GM10266 (cell line): ENCODE measurements around the gene RAB26.

Experiments used
- DNase-seq: peaks from one replicate; pipeline ENCODE4 v3.0.0; 2012; ENCODE audit errors: extremely low spot score
- TF ChIP-seq, protein P1 (sequence below): IDR thresholded peaks from 2 replicates; pipeline ENCODE4 v1.5.1; 2012; ENCODE audit warnings: mild to moderate bottlenecking, low read depth; ENCODE audit not compliant: control insufficient read depth, insufficient read depth; ENCODE audit errors: missing control alignments

RAB26 gene

DNA sequence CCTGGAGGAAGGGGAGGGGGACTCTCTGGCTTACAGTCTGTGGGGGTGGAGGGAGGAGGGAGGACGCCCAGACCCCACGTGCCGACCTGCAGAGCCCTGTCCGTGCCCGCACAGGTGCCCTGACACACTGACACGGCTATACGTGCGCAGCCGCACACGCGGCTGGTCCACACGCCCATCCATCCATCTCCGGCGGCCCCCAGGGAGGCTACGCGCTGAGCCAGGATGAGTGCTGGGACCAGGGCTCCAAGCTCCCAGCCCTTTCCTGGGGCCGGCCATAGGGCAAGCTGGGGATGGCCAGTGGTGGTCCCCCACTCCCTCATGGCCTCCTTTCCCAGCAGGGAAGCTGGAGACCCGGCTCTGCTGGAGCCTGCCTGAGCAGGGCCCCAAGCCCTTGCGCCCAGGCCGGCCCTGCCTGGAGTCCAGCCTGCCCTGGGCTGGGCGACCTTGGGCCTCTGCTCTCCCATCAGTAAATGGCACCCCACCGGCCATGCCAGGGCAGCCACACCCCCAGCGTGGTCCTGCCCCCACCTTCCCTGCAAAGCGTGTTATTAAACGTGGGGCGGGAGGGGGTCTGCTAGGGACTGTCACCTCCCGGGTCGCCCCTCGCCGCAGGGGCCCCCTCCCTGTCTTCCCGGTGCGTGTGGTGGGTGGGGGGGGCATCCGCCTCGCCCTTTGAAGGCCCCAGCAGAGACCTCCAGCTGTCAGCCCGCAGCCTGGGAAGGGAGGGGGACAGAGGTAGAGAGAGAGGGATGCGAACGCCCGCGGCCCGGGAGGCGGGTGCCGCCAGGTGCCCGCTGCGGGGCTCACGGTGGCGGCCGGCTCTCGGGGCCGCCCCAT is 47.1 kb downstream of the RAB26 start:
- TF ChIP-seq, protein P1, sequence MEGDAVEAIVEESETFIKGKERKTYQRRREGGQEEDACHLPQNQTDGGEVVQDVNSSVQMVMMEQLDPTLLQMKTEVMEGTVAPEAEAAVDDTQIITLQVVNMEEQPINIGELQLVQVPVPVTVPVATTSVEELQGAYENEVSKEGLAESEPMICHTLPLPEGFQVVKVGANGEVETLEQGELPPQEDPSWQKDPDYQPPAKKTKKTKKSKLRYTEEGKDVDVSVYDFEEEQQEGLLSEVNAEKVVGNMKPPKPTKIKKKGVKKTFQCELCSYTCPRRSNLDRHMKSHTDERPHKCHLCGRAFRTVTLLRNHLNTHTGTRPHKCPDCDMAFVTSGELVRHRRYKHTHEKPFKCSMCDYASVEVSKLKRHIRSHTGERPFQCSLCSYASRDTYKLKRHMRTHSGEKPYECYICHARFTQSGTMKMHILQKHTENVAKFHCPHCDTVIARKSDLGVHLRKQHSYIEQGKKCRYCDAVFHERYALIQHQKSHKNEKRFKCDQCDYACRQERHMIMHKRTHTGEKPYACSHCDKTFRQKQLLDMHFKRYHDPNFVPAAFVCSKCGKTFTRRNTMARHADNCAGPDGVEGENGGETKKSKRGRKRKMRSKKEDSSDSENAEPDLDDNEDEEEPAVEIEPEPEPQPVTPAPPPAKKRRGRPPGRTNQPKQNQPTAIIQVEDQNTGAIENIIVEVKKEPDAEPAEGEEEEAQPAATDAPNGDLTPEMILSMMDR: no peak
- no peak for DNase-seq

DNA sequence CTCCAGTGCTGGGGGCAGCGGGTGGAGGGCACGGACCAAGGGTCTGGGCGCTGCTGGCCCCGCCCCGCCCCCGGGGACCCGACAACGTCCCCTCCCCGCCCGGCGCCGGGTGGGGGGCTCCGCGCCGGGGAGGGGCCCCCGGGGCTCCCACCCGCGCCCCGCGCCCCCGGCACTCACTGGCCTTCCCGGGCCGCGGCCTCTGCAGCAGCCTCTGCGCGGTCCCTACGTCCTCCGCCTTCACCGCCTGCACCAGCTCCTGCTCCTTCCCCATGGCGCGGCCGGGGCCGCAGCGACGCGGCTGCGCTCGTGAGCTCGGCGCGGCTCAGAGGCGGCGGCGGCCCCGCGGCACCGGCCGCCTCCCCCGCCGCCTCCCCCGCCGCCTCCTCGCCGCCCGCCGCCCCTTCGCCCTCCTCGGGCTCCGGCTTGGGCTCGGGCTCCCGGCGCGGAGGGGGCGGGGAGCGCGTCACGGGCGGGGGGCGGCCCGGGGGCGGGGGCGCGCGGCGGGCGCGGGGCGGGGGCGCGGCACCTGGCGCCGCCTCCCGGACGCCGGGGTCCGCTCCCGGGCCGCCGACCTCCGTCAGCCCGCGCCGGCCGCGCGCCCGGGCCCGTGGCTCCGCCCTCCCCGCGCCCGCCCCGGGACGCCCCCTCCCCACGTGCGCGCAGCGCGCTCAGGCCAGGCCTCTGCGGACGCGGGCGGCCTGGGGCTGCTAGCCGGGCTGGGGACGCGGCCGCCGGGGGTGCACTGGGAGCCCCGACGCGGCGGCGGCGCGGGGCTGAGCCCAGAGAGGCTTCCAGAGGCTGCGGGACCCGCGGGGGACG is 47.9 kb downstream of the RAB26 start, which contains the start of gene CASKIN1:
Gene CASKIN1 (minus strand): TSS at position 444 of the 819 bp plus-strand sequence. CDS start 173 bp downstream, at position 271.
- peak; percentile 71 for DNase-seq
- TF ChIP-seq, protein P1: no peak

DNA sequence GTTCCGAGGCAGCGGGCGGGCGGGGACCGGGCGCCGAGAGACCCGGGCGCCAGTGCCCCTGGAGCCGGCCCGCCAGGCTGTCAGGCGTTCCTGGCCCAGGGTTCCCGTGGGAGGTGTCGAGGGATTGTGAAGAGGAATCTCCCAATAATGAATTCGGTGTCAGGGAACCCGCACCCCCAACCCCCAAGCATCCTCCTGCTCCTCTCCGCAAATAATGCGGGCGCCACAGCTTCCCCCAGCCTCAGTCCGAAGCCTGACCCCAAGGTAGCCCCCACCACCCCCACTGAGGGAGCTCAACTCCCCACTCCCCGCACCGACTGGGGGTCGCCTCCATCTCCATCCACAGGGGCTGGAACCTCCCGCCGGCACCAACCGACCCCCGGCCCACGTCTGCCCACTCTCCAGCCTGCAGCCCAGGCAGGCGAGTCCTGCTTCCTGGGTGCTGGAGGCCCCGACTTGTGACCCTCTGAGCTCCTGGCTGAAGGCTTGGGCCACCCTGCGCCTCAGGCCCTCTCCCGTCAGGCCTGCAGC is 48.6 kb downstream of the RAB26 start:
- no peak for DNase-seq
- TF ChIP-seq, protein P1: no peak

DNA sequence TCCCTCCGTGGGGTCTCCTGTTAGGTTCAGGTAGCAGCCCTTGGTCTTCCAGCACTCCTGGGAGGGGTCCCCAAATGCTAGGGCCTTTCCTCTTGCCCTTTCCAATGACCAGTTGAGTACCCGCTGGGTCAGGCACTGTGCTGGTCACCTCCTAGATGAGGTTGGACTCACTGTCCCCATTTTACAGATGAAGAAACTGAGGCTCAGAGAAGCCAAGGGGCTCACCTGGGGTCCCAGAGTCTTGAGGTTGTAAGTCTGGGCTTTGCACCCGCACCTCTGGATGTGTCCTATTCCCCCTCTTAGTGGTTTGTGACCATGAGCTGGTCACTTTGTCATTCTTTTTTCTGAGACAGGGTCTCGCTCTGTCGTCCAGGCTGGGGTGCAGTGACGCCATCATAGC is 49.3 kb downstream of the RAB26 start:
- no peak for DNase-seq
- TF ChIP-seq, protein P1: no peak

DNA sequence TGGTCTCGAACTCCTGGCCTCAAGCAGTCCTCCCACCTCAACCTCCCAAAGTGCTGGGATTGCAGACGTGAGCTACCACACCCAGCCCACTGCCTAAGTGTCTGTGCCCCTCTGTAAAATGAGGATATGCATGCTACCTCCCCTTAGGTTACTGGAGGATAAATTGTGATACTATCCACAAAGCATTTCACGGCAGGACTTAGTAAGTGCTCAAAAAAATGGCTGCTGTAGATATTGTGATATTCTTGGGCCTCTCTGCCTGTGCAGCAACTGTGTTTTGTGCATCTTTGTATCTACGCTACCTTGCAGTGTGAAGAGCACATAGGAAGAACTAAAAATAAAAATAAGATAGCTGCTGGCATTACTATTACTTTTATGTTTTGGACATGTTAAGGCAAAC is 49.9 kb downstream of the RAB26 start:
- no peak for DNase-seq
- TF ChIP-seq, protein P1: no peak

DNA sequence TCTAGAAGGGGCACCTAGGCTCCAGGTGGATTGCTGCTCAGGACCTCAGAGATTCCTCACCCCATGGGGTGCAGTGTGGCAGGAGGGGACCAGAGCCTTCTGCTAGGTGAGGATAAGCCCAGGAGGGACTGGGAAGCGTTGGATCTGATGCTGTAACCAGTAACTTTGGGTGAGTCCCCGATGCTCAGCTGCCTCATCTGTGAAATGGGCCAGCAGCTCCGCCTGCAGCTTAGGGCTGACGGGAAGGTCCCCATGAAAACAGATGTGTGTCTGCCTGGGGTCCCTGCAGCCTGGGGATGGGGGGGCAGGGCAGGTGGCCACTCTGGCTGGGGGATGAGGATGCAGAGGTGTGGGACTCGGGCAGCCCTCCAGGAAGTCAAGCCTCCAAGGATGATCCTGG is 50.7 kb downstream of the RAB26 start:
- DNase-seq: no peak
- TF ChIP-seq, protein P1: no peak
